Right atrium auricular region (tissue), 2 donors: ENCODE data around the gene DNAH8. TPM values are rescaled to one million over a fixed set of nuclear protein-coding genes. Genes with fewer than 3 reads are reported as not detected.

ENCODE experiments used
- DNase-seq: peaks from one replicate; pipeline ENCODE4 v3.0.0-alpha.2; 2019; ENCODE audit warnings: low spot score
- H3K27ac ChIP-seq, 2 donors: fragments of 200-600 bp; sonication (generic); 1 replicate in 1 of 2; 2 replicates in 1 of 2; pipeline ENCODE4 v1.5.1; 2016 to 2019
- H3K27me3 ChIP-seq, 2 donors: fragments of 200-600 bp; sonication (generic); one replicate each; pipeline versions ENCODE4 v1.5.1 to v1.6.0; 2017 to 2019
- H3K36me3 ChIP-seq: fragments of 200-600 bp; sonication (generic); one replicate; pipeline ENCODE4 v1.5.1; 2016
- H3K4me1 ChIP-seq, 2 donors: fragments of 200-600 bp; sonication (generic); one replicate each; pipeline versions ENCODE4 v1.5.1 to v1.6.0; 2017 to 2019
- H3K4me3 ChIP-seq, 2 donors: fragments of 200-600 bp; sonication (generic); 1 replicate in 1 of 2; 2 replicates in 1 of 2; pipeline ENCODE4 v1.5.1; 2017 to 2019; ENCODE audit warnings: mild to moderate bottlenecking in 1 of 2, moderate library complexity in 1 of 2
- H3K9me3 ChIP-seq, 2 donors: fragments of 200-600 bp; sonication (generic); one replicate each; pipeline ENCODE4 v1.5.1; 2019
- total RNA-seq, 2 donors: library from RNA; depleted of rRNA; stranded (reverse); fragments of >200 nt; gene quantifications; one replicate each; pipeline ENCODE4 v1.1.0, GENCODE V29; 2016
- TF ChIP-seq, protein P1 (sequence below), 2 donors: fragments of 200-600 bp; sonication (generic); IDR thresholded peaks; one replicate each; pipeline ENCODE4 v1.5.1; 2019; ENCODE audit warnings: antibody characterized with exemption in 2 of 2

DNAH8 gene
- total RNA-seq, 2 donors from 2014 or later = 0.04 TPM; not detected in 1

DNA sequence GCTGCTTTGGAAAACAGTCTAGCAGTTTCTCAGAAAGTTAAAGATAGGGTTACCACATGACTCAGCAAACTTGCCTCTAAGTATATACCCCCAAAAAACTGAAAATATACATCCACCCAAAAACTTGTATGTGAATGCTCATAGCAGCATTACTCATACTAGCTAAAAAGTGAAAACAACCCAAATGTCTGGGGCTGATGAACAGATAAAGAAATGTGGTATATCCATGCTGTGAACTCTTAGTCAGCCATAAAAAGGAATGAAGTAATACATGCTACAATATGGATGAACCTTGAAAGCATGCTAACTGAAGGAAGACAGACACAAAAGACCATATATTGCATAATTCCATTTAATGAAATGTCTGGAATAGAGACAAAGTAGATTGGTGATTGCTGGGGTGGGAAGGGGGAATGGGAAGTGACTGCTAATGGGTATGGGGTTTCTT is 253.6 kb downstream of the DNAH8 start:
- Histone ChIP-seq H3K27ac (no peak overlapping the region), H3K27me3 (no peaks in the 10 kb centered on the region), H3K4me3 (no peak overlapping the region), H3K4me1 (no peaks in the 10 kb centered on the region), H3K36me3 (no peaks in the 10 kb centered on the region), H3K9me3 (no peaks in the 10 kb centered on the region)
- DNase-seq = no peak
- TF ChIP-seq, protein P1, sequence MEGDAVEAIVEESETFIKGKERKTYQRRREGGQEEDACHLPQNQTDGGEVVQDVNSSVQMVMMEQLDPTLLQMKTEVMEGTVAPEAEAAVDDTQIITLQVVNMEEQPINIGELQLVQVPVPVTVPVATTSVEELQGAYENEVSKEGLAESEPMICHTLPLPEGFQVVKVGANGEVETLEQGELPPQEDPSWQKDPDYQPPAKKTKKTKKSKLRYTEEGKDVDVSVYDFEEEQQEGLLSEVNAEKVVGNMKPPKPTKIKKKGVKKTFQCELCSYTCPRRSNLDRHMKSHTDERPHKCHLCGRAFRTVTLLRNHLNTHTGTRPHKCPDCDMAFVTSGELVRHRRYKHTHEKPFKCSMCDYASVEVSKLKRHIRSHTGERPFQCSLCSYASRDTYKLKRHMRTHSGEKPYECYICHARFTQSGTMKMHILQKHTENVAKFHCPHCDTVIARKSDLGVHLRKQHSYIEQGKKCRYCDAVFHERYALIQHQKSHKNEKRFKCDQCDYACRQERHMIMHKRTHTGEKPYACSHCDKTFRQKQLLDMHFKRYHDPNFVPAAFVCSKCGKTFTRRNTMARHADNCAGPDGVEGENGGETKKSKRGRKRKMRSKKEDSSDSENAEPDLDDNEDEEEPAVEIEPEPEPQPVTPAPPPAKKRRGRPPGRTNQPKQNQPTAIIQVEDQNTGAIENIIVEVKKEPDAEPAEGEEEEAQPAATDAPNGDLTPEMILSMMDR (IDR thresholded peaks at IDR 0.05) = no peak

DNA sequence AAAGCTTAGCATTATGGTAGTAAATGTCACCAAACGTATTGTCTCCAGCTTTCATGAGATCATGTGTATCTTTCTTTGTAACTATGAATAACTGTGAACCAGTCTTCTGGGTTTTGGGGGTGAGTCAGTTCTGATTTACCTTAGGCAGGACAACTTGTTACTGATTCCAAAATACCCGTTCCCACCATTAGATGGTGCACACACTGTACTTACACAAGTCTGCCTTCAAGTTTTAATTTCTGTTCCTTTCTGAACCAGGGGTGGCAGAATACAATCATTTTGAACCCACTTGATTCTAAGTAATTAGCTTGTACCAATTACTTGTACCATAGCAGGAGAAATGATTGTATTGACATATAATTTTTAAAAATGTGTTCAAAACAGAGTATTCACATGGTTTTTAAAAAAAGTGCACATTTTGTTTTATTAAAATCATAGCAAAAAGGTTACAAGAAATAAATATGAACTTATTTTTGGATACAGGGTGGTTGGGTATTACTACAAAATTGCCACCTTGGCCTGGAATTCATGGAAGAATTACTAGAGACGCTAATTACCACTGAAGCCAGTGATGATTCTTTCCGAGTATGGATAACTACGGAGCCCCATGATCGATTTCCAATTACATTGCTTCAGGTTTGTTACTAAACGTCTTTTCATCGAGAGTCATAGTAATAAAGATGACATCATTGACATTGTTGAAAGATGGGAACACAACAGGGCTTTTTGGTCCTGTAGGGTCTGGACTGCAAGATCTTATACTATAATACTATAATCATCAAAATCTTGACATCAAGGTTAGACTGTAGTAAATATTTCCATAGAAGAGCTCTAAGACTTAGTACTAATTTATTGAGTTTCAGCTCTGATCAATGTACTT is 258.3 kb downstream of the DNAH8 start:
- TF ChIP-seq, protein P1 (IDR thresholded peaks at IDR 0.05) = peak; percentile 26 to 74
- H3K9me3 ChIP-seq = no peaks in the 10 kb centered on the region
- no peaks in the 10 kb centered on the region for H3K27me3 ChIP-seq
- peak overlapping the region in 1 of 2 donors; percentile 38 for H3K27ac ChIP-seq
- DNase-seq = no peak
- no peak overlapping the region for H3K4me3 ChIP-seq
- no peaks in the 10 kb centered on the region for H3K4me1 ChIP-seq
- H3K36me3 ChIP-seq = no peaks in the 10 kb centered on the region

DNA sequence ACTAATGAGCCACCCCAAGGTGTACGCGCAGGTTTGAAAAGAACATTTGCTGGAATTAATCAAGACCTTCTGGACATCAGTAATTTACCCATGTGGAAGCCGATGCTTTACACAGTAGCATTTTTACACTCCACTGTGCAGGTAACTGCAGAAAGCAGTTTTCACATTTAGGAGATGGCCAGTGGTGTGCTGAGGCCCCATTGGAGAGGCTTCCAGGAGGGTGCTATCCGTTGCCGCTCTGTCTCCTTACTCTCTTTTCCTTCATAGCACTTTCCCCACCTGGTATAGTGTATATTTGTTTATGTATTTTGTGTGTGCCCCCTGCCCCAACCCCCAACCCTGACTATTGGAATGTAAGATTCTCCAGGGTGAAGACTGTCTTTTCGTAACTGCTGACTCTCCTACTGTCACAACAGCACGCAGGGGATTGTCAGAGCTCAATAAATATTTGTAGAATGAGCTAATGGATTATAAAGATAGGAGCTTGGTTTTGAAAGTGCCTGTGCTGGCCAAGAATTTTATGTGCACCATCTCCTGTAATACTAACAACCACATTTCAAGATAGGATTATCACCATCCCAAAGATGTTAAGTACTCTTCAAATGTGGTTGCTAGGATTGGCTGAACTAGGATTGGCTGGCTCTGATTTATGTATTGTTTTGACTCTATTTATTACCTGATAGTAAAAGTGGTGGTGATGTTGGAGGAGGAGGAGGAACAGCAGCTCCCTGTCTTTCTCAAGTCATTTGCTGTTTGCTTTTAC is 259.5 kb downstream of the DNAH8 start:
- no peaks in the 10 kb centered on the region for H3K4me1 ChIP-seq
- peak overlapping the region in 1 of 2 donors; percentile 72 for H3K27ac ChIP-seq
- H3K27me3 ChIP-seq = no peaks in the 10 kb centered on the region
- TF ChIP-seq, protein P1 (IDR thresholded peaks at IDR 0.05) = no peak
- DNase-seq = no peak
- H3K9me3 ChIP-seq = no peaks in the 10 kb centered on the region
- H3K4me3 ChIP-seq = no peak overlapping the region
- H3K36me3 ChIP-seq = no peaks in the 10 kb centered on the region

DNA sequence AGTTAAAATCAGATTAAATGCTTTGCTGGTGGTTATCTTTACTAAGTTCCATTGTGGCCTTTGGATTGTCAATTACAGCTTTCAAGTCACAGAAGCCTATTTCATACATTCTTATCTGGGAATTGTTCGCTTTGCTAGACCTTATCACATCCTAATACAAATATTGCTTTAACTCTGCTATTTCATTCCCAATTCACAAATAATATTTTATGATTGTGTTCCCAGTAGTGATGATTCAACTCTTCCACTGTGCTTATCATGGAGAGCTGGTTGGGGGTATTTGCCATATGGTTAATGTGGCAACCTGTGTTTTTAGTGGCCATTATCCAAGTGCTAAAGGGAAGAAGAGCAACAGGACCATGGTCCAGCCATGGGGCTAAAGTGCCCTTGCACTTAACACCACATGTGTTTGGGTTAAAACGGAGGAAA is 260.5 kb downstream of the DNAH8 start:
- Histone ChIP-seq H3K9me3 (no peaks in the 10 kb centered on the region), H3K4me1 (no peaks in the 10 kb centered on the region), H3K27ac (peak overlapping the region in 1 of 2 donors; percentile 72), H3K27me3 (no peaks in the 10 kb centered on the region), H3K36me3 (no peaks in the 10 kb centered on the region), H3K4me3 (no peak overlapping the region)
- TF ChIP-seq, protein P1 (IDR thresholded peaks at IDR 0.05) = no peak
- no peak for DNase-seq

DNA sequence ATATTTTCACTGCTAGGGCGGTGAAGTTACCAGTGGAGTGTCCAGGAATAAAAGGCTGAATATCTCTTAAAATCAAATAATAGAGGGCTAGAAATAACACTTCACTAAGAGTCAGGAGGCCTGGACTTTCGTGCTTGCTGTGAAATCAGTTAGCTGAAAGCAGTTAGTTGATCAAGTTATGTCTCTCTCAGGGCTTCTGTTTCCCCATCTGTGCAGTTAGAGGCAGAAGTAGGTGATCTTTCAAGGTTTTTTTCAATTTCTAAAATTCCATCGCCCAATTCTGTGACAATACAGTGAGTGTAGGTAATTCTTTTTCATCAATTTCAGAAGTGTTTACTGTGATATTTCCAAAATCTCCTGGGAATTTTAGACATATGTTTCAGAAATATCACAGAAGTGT is 260.9 kb downstream of the DNAH8 start:
- H3K27me3 ChIP-seq = no peaks in the 10 kb centered on the region
- H3K36me3 ChIP-seq = no peaks in the 10 kb centered on the region
- DNase-seq = no peak
- H3K27ac ChIP-seq = peak overlapping the region in 1 of 2 donors; percentile 72
- no peak overlapping the region for H3K4me3 ChIP-seq
- no peaks in the 10 kb centered on the region for H3K4me1 ChIP-seq
- TF ChIP-seq, protein P1 (IDR thresholded peaks at IDR 0.05) = no peak
- no peaks in the 10 kb centered on the region for H3K9me3 ChIP-seq
